ENCODE results near the gene PLEKHG3.

PLEKHG3 gene

GRCh38 chr14:64725261-64725815, 21.1 kb downstream of the PLEKHG3 start:
- DNase-seq (ENCODE audit: low read depth in 4 of 4, low spot score in 1 of 4): no peak

- no peak for DNase-seq (ENCODE audit: low read depth in 4 of 4, low spot score in 1 of 4)
Measured at GRCh38 chr14:64725879-64726584, 21.8 kb downstream of the PLEKHG3 start.

- DNase-seq (ENCODE audit: low read depth in 4 of 4, low spot score in 1 of 4): no peak
Measured at GRCh38 chr14:64726585-64726890, 22.3 kb downstream of the PLEKHG3 start.

GRCh38 chr14:64727551-64728071, 23.4 kb downstream of the PLEKHG3 start:
- DNase-seq (ENCODE audit: low read depth in 4 of 4, low spot score in 1 of 4): no peak

- no peak for DNase-seq (ENCODE audit: low read depth in 4 of 4, low spot score in 1 of 4)
Measured at GRCh38 chr14:64728106-64728505, 23.9 kb downstream of the PLEKHG3 start.

GRCh38 chr14:64728856-64729255, 24.6 kb downstream of the PLEKHG3 start:
- DNase-seq (ENCODE audit: low read depth in 4 of 4, low spot score in 1 of 4): no peak

- no peak for DNase-seq (ENCODE audit: low read depth in 4 of 4, low spot score in 1 of 4)
Measured at GRCh38 chr14:64729386-64730060, 25.3 kb downstream of the PLEKHG3 start.

GRCh38 chr14:64730061-64730440, 25.8 kb downstream of the PLEKHG3 start:
- no peak for DNase-seq (ENCODE audit: low read depth in 4 of 4, low spot score in 1 of 4)

GRCh38 chr14:64730681-64731080, 26.5 kb downstream of the PLEKHG3 start:
- DNase-seq (ENCODE audit: low read depth in 4 of 4, low spot score in 1 of 4): no peak

- DNase-seq (ENCODE audit: low read depth in 4 of 4, low spot score in 1 of 4): no peak
Measured at GRCh38 chr14:64731141-64731581, 26.9 kb downstream of the PLEKHG3 start.

- DNase-seq (ENCODE audit: low read depth in 4 of 4, low spot score in 1 of 4): no peak
Measured at GRCh38 chr14:64732066-64732465, 27.8 kb downstream of the PLEKHG3 start.

- no peak for DNase-seq (ENCODE audit: low read depth in 4 of 4, low spot score in 1 of 4)
Measured at GRCh38 chr14:64732536-64733120, 28.4 kb downstream of the PLEKHG3 start.

- DNase-seq (ENCODE audit: low read depth in 4 of 4, low spot score in 1 of 4): no peak
Measured at GRCh38 chr14:64733321-64733720, 29.1 kb downstream of the PLEKHG3 start.

GRCh38 chr14:64733899-64734298, 29.7 kb downstream of the PLEKHG3 start:
- no peak for DNase-seq (ENCODE audit: low read depth in 4 of 4, low spot score in 1 of 4)

GRCh38 chr14:64734990-64735389, 30.8 kb downstream of the PLEKHG3 start:
- DNase-seq (ENCODE audit: low read depth in 4 of 4, low spot score in 1 of 4): no peak

- no peak for DNase-seq (ENCODE audit: low read depth in 4 of 4, low spot score in 1 of 4)
Measured at GRCh38 chr14:64736271-64737169, 32.3 kb downstream of the PLEKHG3 start.

- DNase-seq (ENCODE audit: low read depth in 4 of 4, low spot score in 1 of 4): no peak
Measured at GRCh38 chr14:64737391-64738280, 33.4 kb downstream of the PLEKHG3 start.

- DNase-seq (ENCODE audit: low read depth in 4 of 4, low spot score in 1 of 4): no peak
Measured at GRCh38 chr14:64738281-64738804, 34.1 kb downstream of the PLEKHG3 start.

- DNase-seq (ENCODE audit: low read depth in 4 of 4, low spot score in 1 of 4): no peak
Measured at GRCh38 chr14:64741200-64741599, 37.0 kb downstream of the PLEKHG3 start.

- no peak for DNase-seq (ENCODE audit: low read depth in 4 of 4, low spot score in 1 of 4)
Measured at GRCh38 chr14:64741961-64742360, 37.7 kb downstream of the PLEKHG3 start.
